Superior temporal gyrus (tissue), 1 donor: ENCODE results near the gene PIGQ.
"Not testable (repeated sequence)": the region's sequence is repeated elsewhere in the genome, so short reads cannot be mapped to it uniquely, and the experiment has no call there.

Experiments used
- DNase-seq: peaks from one replicate; pipeline ENCODE4 v3.0.0-alpha.2; 2016; ENCODE audit errors: extremely low spot score

PIGQ gene

DNA sequence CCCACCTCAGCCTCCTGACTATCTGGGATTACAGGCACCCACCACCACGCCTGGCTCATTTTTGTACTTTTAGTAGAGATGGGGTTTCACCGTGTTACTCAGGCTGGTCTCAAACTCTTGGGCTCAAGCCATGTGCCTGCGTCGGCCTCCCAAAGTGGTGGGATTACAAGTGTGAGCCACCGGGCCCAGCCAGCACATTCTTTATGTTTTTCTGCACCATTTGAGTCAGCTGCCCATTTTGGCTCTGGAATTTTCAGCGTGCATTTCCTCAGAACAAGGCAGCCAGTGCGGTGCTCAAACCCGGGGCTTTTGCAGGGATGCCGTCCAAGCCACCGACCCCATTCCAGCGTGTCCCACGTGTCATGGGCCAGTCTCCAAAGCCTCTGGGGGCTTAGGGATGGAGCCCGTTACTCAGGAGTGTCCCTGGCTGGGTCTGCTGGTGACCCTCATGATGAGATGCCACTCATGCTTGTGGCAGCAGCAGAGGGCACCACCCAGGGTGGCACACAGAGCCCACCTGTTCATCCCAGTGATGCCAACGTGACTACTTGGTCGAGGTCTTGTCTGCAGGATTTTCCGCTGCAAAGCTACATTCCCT lies 16.4 kb downstream of the PIGQ start:
- DNase-seq: no peak

DNA sequence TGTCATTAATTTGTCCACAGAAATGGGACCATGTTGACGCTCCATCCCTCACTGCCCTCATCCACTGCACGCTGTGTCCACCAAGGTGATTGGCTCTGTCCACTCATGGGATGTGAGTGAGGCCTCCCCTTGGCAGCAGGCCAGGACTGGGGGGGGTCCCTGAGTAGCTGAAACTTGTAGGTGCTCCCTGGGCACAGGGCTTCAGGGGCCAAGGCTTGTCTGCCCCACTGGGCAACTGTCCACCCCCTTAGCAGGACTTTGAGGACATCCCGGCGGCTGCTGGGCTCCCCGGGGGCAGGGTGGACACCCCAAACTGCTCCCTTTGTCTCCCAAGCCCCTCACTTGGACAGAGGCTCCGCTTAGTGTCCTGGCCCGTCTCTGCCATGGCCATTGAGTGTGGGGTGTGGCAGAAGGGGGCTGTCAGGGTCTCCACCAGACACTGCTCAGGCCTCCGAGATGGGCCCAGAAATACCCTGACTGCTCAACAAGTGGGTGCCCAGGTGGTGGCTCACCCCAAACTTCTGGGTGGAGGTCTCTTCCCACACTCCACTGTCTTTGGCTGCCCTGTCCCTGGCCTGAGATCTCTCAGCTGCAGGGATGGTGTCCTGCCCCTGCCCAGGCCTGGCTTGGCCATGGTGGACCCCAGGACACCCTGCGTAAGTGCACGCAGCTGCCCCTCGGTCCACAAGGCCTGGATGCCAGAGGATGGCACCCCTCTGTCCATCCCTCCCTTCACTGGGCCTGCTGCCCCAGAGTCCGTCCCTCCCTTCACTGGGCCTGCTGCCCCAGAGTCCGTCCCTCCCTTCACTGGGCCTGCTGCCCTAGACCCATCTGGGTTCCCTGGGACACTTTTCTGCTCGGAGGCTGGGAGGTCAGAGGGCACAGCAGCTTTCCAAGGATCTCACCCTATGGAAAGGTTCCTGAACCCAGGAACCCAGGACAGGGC lies 17.1 kb downstream of the PIGQ start:
- no peak for DNase-seq

DNA sequence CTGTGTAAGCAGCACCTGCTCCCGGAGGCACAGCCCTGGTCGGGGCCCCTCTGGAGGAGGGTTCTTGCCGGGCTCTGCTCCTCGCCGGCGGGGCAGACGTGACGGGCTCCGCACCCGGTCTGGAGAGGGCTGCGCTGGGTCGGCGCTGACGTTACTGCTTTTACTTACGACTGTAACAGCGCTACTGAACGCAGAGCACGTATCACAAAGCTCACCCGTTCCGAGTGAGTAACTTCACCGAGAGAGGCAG lies 18.8 kb downstream of the PIGQ start:
- DNase-seq: no peak

DNA sequence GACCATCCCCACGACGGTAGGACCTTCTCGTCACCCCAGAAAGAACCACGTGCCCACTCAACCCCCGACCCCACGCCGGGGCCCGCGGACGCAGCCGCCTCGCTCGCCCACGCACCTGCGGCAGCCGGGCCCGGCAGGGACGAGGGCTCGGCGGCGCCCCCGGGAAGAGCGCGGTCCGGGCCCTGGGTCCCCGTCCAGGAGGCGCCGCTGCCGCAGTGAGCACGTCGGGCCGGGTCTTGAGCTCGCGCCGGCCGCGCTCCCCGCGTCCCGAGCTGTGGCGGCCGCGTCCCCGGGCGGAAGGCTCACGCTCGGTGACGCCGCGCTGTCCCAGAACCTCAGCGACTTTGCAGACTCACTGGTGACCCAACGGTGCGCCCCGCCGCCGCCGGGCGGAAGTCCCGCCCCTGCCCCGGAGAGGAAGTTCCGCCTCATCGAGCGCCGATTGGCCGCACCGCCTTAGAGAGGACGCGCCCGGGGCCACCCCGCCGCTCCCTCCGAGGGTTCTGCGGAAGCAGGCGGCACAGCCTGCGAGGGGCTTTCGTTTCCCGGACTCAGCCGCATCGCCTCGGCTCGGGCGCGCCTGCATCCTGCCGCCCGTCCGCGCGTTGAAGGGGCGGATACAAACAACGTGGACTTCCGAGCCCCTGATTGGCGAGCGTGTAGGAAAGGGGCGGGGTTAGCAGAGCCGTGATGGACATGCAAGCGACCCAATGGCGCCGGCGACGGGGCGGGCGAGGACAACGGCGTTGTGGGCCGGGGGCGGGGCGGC lies 19.3 kb downstream of the PIGQ start:
- peak; percentile 98 for DNase-seq

DNA sequence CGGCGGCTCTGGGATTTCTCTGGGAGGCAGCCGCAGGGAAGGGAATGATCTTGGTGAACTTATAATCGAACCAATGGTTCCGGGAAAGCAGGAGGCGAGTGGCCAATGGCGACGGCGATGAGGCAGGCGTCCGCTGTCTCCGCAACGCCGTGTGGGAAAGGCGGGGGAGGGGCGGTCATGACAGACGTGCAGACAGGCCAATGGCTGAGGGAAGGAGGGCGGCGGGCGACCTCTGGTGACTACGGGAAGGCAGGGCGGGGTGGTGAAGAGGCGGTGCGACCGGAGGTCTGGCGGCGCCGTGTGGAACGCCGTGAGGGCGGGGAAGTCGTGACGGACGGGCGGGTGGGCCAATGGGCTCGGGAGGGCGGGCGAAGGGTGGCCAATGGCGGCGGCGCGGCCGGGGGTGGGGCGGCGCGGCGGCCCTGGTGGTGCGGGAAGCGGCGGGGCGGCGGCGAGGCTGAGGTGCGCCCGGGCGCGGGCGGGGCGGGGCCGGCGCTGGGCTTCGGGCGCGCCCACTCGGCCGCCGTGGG lies 20.0 kb downstream of the PIGQ start, which contains the start of gene RAB40C:
Gene RAB40C, plus strand, starts transcription at position 409 of the 530 bp plus-strand sequence. CDS start 226 bp downstream, outside the sequence.
- DNase-seq: peak; percentile 94

DNA sequence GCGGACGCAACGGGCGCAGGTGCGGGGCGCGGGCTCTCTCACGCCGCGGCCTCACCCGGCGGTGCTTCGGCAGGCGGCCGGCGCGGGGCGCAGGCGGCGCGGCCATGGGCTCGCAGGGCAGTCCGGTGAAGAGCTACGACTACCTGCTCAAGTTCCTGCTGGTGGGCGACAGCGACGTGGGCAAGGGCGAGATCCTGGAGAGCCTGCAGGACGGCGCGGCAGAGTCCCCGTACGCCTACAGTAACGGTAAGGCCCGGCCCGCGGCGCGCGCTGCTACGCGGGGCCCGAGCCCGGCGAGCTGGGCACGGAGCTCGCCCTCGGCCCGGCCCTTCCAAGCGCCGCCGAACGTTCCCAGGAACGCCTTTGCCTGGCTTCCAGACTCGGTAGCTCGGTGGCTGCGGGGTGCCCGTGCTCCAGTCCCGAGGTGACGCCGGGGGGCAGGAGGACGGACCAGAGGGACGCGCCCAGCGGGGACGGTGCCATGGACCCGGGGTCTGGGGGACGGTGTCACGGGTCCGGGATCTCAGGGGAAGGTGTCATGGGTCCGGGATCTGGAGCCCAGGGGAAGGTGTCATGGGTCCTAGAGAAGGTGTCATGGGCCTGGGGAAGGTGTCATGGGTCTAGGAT lies 20.5 kb downstream of the PIGQ start:
- DNase-seq: no peak

DNA sequence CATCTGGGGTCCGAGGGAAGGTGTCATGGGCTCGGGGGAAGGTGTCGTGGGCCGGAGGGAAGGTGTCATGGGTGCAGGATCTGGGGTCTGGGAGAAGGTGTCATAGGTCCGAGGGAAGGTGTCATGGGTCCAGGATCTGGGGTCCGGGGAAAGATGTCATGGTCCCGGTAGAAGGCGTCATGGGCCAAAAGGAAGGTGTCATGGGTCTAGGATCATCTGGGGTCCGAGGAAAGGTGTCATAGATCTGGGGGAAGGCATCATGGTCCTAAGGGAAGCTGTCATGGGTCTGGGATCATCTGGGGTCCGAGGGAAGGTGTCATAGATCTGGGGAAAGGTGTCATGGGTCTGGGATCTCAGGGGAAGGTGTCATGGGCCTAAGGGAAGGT lies 21.0 kb downstream of the PIGQ start:
- no peak for DNase-seq

DNA sequence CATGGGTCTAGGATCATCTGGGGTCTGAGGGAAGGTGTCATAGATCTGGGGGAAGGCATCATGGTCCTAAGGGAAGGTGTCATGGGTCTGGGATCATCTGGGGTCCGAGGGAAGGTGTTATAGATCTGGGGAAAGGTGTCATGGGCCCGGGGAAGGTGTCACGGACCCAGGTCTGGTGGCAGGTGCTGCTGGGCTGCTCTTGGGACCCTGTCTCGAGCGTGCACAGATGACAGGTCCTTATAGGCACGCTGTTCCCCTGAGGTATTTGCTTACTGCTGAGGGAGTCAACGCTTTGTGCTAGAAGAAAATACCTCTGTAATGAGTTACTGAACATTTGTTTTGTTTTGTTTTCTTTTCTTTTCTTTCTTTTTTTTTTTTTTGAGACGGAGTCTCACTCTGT lies 21.5 kb downstream of the PIGQ start:
- DNase-seq: no peak

DNA sequence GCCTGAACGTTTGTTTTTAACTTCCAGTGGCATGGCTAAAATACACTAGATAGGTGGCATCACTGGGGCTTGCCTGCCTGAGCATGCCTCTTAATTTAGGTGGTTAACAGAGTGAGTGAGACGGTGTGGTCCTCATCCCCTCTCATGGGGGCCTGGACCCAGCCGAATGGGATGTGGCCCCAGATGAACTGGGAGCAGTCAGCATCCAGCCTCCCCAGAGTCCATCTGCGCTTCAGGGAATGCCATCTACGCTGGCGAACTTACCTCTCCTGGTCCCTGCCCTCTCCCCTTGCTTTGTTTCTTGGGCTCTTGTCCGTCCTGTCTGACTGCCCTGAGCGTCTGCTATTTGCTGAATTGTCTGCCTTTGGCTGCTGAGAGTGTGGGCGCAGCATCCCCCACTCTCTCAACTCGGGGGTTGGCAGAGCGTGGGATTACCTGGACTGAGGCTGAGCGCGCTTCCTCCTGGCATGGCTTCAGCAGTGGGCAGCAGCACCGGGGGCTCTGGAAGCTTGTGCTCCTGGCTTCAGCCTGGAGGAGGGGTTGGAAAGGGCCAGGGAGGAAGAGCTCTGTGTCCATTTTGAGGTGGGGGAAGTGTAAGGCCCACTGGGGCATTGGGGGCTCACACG lies 22.2 kb downstream of the PIGQ start:
- no peak for DNase-seq

DNA sequence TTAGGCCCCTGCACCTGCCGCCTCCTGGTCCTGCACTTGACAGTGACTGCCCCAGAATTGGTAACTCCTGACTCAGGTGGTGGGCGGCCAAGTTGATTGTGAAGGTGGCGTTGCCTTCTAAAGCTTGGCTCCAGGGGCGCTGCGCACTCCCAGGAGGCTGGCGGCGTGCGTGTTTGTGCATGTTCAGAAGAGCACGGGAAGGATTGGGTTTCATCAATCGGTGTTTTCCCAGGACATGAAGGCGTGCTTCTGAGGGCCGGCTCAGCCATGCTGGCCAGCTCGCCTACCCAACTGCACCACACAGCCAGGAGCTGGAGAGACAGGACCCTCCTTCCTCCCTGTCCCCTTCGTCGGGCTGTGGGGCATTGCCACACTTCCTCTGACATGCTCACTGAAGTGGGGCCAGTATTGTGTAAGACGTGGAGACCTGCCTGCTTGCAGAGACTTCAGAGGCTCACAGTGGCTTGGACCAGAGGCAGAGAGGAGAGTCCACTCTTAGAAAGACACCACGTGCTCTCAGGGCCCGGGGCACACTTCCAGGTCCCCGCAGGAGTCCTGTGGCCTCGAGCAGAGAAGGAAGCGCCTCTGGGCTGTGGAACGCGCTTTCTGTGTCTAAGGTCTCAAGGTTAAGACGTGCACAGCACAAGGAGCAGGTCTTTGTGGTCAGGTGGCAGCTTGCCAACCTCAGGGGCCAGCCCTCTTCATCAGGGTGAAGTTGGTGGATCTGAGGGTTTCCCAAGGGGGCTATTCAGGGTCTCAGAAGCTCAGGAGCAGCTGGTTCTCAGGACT lies 22.9 kb downstream of the PIGQ start:
- DNase-seq: no peak

DNA sequence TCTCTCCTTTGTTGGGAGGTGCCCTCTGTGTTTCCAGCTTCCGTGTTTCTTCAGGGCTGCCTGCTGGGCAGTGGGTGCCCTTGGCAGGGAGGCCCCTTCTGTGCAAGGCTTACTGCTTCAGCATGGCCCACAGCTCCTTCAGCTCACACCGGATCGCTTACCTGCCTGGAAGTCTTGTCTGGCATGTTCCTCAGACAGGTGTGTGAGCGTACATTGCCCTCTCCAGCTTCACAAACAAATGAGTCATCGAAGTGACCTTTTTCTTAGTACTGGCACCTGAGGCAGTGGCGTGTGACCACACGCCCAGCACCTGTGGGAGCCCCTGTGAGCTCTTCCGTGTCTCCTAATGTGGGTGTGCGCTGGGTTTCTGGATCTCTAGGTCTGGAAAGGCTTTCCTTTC lies 23.6 kb downstream of the PIGQ start:
- no peak for DNase-seq

DNA sequence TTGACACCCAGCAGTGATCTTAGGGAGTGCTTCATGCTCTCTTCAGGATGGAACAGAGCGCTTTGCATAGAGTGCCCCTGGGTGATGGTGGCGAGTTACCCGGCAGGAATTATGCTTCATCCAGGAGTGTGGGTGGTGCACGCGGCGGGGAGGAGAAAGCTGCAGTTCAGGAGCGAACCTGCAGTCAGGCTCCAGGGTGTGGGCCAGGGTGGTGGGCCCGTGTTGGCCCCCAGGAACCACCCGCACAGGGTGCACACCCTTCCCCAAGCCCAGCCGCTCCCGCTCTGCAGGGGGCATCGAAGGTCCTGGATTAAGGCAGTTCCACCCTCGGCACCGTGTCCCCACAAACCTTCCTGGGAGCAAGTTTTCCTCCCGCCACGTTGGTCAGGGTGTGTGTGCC lies 24.0 kb downstream of the PIGQ start:
- DNase-seq: no peak

DNA sequence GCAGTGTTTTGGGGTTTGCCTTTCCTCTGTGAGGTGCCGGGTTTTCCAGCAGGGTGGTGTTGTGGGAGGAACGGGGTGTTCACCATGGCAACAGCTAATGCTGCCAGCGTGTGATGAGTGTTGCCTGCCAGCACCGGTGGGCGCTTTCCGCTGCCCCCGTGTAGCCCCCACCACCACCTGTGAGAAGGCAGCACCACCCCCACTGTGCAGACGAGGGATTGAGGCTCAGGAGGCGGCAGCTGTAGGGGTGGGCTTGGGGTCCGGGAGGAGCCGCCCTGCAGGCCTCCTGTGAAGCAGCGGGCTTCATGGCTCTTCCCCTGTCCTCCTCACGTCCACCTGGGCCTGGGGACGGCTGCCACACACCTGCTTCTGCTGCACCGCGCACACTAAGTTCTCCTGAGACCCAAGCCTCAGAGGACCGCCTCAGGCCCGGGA lies 25.3 kb downstream of the PIGQ start:
- DNase-seq: no peak

DNA sequence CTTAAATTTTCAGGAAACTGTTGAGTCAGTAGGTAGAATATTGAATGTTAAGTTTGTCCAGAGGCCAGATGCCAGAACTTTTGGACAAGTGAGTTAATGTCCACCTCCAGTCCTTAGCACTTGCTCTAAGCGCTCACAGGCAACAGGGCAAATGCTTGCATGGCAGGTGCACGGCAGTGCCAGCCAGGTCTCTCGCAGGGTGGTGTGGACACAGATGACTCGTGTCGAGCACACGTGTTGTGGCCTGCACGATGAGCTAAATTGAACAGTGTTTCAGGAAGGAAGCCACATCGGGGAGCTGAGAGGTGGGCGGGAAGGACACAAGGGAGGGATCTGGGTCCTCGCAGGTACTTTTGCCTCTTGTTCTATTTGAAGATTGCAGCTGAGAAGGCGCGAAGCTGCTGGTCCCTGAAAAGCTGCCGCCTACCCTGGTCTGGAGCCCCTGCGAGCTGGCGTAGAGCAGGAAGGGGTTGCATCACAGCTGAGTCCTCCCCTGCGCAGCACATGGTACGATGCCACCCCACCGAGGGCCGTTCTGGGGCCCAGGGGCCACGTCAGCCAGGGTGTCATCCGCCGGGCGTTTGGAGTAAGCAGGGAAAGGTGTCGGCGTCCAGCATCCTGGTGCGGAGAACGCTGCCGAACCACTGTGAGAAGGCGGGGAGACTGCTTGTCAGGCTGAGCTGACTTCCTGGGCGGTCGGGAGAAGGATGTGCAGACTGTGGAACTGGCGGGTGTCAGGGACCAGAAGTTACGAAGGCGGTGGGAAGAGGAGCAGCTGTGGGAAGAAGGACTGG lies 26.4 kb downstream of the PIGQ start:
- DNase-seq: no peak

DNA sequence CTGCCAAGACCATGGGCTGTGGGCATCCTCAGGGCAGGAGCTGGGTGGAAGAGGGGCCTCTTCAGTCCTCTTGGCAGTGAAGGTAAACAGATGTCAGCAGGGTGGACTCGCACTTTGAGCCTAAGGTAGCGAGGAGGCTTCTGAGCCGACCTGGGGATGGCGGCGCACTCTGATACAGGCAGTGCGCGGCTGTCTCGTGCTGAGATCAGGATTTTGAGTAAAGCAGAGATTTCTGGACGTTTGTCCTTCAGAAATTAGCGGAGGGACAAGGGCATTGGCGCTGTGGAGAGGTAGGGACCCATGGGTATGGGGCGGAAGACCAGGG lies 26.9 kb downstream of the PIGQ start:
- DNase-seq: no peak

DNA sequence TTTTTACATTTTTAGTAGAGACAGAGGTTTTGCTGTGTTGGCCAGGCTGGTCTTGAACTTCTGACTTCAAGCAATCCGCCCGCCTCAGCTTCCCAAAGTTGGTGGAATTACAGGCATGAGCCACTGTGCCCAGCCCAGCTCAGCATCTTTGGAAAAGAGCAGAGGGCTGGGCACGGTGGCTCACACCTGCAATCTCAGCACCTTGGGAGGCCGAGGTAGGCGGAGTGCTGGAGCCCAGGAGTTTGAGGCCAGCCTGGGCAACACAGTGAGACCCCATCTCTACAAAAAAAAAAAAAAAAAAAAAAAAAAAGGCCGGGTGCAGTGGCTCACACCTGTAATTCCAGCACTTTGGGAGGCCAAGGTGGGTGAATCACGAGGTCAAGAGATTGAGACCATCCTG lies 27.9 kb downstream of the PIGQ start:
- not testable (repeated sequence) for DNase-seq

DNA sequence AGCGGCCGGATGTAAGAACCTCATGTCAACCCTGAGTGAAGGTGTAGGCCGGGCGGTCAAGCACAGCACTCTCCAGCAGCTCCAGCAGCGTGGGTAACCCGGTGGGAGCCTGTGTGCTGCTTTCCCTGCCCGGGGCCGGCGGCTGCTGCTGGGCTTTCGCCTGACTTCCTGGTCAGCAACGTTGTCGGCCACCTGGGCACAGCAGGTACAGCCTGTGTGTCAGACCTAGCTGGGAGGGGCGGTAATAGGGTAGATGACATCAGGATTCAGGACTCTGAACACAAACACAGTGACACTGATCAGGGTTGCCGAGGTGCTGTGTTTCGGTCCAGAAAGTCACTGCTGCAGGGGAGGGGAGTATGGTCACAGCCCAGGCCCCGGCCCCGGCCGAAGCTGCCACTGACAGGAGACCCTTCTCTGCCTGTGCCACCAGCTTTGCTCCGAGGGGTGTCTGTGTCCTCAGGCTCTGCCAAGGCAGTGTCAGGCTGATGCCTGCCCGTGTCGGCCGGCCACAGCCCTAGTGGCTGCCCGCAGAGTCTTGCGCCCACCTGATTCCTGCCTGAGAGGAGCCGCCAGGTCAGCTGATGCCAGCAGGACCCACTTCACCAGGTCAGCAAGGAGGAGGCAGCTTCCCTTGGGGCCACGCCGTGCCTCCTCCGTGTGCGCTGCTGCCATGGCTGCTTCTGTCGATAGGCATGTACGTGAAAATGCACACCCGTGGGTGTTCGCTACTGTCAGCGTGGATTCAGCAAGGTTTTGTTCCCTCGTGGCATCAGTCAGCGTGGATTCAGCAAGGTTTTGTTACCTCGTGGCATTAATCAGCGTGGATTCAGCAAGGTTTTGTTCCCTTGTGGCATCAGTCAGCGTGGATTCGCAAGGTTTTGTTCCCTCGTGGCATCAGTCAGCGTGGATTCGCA lies 29.3 kb downstream of the PIGQ start:
- no peak for DNase-seq

DNA sequence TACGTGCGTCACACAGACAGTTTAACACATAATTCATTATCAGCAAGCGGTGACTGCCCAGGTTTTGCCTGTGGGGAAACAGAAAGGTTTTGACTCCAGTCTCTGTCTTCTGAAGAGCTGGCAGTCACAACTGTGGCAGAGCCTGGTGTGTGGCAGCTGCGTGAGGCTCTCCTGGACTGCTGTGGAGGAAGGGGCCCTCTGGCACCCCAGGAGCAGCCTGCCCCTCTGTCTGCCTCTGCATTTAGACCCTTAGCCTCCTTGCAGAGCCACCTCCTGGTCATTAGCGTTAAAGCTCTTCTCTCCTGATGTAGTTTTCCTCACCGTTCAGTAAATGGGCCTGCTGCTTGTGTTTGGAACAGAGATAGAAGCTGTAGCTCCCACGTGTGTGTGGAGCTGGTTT lies 31.0 kb downstream of the PIGQ start:
- DNase-seq: no peak

DNA sequence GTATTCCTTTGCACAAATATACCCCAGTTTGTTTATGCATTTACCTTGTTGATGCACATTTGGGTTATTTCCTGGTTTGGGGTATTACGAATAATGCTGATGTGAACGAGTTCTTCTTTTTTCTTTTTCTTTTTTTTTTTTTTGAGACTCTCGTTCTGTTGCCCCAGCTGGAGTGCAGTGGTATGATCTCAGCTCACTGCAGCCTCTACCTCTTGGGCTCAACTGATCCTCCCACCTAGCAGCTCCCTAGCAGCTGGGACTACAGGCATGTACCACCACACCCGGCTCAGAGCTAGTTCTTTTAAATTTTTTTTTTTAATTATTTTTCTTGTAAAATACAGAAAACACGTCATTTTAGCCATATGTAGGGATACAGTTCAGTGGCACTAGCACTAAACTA lies 34.2 kb downstream of the PIGQ start:
- DNase-seq: no peak
